Measurements from ENCODE around the gene IER5.

DNA sequence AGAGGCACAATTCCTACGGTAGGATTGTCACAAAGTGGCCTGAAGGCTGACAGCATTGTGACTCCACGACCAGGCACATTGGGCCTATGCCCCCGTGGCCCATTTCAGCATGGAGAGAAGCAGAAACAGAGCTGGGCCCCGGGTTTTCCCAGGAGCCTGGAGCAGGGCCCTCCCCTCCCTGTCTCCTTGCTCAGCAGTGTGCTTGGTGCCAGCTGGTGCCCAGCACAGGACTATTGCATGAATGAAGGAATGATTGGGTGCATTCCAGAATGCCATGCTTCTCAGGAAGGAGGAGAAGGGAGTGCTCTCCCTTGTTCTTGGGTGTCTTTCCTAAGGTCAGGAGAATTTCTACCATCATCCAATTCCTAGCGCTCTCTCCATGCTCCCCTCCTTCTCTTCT is 33.7 kb downstream of the IER5 start:
- TF ChIP-seq, protein P1, sequence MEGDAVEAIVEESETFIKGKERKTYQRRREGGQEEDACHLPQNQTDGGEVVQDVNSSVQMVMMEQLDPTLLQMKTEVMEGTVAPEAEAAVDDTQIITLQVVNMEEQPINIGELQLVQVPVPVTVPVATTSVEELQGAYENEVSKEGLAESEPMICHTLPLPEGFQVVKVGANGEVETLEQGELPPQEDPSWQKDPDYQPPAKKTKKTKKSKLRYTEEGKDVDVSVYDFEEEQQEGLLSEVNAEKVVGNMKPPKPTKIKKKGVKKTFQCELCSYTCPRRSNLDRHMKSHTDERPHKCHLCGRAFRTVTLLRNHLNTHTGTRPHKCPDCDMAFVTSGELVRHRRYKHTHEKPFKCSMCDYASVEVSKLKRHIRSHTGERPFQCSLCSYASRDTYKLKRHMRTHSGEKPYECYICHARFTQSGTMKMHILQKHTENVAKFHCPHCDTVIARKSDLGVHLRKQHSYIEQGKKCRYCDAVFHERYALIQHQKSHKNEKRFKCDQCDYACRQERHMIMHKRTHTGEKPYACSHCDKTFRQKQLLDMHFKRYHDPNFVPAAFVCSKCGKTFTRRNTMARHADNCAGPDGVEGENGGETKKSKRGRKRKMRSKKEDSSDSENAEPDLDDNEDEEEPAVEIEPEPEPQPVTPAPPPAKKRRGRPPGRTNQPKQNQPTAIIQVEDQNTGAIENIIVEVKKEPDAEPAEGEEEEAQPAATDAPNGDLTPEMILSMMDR (conservative IDR thresholded peaks at IDR 0.05 in 1 of 2, IDR thresholded peaks at IDR 0.05 in 1 of 2; ENCODE audit: extremely low read depth in 1 of 2, insufficient read depth in 1 of 2, low read depth in 1 of 2, low read length in 2 of 2), result no peak
- no peak for TF ChIP-seq EZH2 (IDR thresholded peaks at IDR 0.05; ENCODE audit: borderline replicate concordance, low read length)

Data from mammary epithelial cell (primary cell).